Parathyroid adenoma (tissue), 2 donors: ENCODE data around the gene POMT2.

Experiments
- H2AFZ ChIP-seq: fragments of 300-600 bp; sonication (generic); one replicate; pipeline ENCODE4 v1.7.0; 2017; ENCODE audit warnings: antibody characterized with exemption, mild to moderate bottlenecking
- H3K27ac ChIP-seq: fragments of 300-600 bp; sonication (generic); one replicate; pipeline ENCODE4 v1.7.0; 2017
- H3K27me3 ChIP-seq: fragments of 300-600 bp; sonication (generic); one replicate; pipeline ENCODE4 v1.7.0; 2017; ENCODE audit warnings: low read length; ENCODE audit not compliant: control insufficient read depth, insufficient read depth
- H3K36me3 ChIP-seq: fragments of 300-600 bp; sonication (generic); one replicate; pipeline ENCODE4 v1.7.0; 2017; ENCODE audit warnings: low read length; ENCODE audit not compliant: control insufficient read depth, insufficient read depth
- H3K4me1 ChIP-seq: fragments of 300-600 bp; sonication (generic); one replicate; pipeline ENCODE4 v1.7.0; 2017; ENCODE audit warnings: control low read depth
- H3K4me2 ChIP-seq: fragments of 300-600 bp; sonication (generic); one replicate; pipeline ENCODE4 v1.7.0; 2017; ENCODE audit warnings: low read length
- H3K4me3 ChIP-seq: fragments of 300-600 bp; sonication (generic); one replicate; pipeline ENCODE4 v1.7.0; 2017; ENCODE audit warnings: low read depth, low read length
- H3K79me2 ChIP-seq: fragments of 300-600 bp; sonication (generic); one replicate; pipeline ENCODE4 v1.7.0; 2017; ENCODE audit warnings: control low read depth
- H3K9ac ChIP-seq: fragments of 300-600 bp; sonication (generic); one replicate; pipeline ENCODE4 v1.7.0; 2017; ENCODE audit warnings: mild to moderate bottlenecking
- H3K9me3 ChIP-seq: fragments of 300-600 bp; sonication (generic); one replicate; pipeline ENCODE4 v1.7.0; 2017; ENCODE audit warnings: low read length; ENCODE audit not compliant: control insufficient read depth
- TF ChIP-seq, protein P1 (sequence below): fragments of 300-600 bp; sonication (generic); IDR thresholded peaks from one replicate; pipeline ENCODE4 v1.7.0; 2017; ENCODE audit warnings: antibody characterized with exemption, mild to moderate bottlenecking
- donor health status: primary hyperparathyroidism.

The POMT2 gene

GRCh38 chr14:77240336-77240915 lies 80.3 kb downstream of the POMT2 start:
- Histone ChIP-seq H2AFZ (no peak overlapping the region), H3K9me3 (no peaks in the 10 kb centered on the region), H3K27me3 (no peaks in the 10 kb centered on the region), H3K9ac (no peak overlapping the region), H3K27ac (no peak overlapping the region), H3K4me2 (no peak overlapping the region), H3K4me3 (no peak overlapping the region), H3K79me2 (no peaks in the 10 kb centered on the region), H3K36me3 (no peaks in the 10 kb centered on the region), H3K4me1 (no peaks in the 10 kb centered on the region)
- TF ChIP-seq, protein P1, sequence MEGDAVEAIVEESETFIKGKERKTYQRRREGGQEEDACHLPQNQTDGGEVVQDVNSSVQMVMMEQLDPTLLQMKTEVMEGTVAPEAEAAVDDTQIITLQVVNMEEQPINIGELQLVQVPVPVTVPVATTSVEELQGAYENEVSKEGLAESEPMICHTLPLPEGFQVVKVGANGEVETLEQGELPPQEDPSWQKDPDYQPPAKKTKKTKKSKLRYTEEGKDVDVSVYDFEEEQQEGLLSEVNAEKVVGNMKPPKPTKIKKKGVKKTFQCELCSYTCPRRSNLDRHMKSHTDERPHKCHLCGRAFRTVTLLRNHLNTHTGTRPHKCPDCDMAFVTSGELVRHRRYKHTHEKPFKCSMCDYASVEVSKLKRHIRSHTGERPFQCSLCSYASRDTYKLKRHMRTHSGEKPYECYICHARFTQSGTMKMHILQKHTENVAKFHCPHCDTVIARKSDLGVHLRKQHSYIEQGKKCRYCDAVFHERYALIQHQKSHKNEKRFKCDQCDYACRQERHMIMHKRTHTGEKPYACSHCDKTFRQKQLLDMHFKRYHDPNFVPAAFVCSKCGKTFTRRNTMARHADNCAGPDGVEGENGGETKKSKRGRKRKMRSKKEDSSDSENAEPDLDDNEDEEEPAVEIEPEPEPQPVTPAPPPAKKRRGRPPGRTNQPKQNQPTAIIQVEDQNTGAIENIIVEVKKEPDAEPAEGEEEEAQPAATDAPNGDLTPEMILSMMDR, result no peak

DNA sequence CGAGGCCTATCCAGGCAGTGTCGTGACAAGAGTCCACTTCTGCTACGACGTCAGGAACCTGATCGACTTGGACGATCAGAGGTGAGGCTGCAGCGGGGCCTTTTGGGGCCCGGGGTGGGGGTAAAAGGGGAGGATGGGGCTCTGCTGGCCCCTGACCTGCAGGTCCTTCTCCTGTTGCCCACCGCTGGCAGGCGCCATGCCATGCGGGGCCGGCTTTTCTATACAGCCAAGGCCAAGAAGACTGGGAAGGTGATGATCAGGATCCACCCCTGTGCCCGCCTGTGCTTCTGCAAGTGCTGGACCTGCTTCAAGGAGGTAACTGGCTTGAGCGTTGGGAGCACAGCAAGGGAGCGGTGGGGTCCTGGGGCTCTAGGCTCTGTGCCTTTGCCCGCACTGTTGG lies 81.3 kb downstream of the POMT2 start:
- Histone ChIP-seq H3K36me3 (no peaks in the 10 kb centered on the region), H3K4me3 (no peak overlapping the region), H3K4me1 (no peaks in the 10 kb centered on the region), H3K9ac (no peak overlapping the region), H3K27ac (no peak overlapping the region), H3K27me3 (no peaks in the 10 kb centered on the region), H2AFZ (no peak overlapping the region), H3K79me2 (no peaks in the 10 kb centered on the region), H3K4me2 (no peak overlapping the region), H3K9me3 (no peaks in the 10 kb centered on the region)
- TF ChIP-seq, protein P1, result no peak

GRCh38 chr14:77238996-77239395 lies 81.7 kb downstream of the POMT2 start:
- Histone ChIP-seq H3K4me3 (no peak overlapping the region), H3K9me3 (no peaks in the 10 kb centered on the region), H3K4me1 (no peaks in the 10 kb centered on the region), H3K27ac (no peak overlapping the region), H2AFZ (no peak overlapping the region), H3K9ac (no peak overlapping the region), H3K79me2 (no peaks in the 10 kb centered on the region), H3K27me3 (no peaks in the 10 kb centered on the region), H3K4me2 (no peak overlapping the region), H3K36me3 (no peaks in the 10 kb centered on the region)
- TF ChIP-seq, protein P1, result no peak

DNA sequence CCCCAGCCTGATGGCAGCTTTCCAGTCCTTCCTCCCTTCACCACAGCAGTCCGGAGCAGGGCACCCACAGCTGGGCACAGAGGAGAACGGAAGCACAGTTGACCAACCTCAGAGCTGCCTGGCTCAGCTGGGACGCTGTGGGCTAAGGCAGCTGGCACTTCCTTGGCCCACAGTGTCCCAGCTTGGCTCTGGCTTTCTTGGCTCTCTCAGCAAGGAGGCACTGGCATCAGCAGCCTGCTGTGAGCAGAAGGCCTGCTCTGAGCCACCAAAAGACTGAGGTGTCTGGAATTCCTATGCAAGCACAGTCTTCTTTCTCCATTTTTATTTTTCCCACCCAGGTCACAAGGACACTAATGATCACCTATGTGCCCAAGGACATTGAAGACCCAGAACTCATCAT lies 82.3 kb downstream of the POMT2 start:
- no peak overlapping the region for H3K9ac ChIP-seq

GRCh38 chr14:77236814-77237213 lies 83.9 kb downstream of the POMT2 start:
- no peak overlapping the region for H3K9ac ChIP-seq
- no peaks in the 10 kb centered on the region for H3K79me2 ChIP-seq
- no peak overlapping the region for H3K4me2 ChIP-seq
- no peak overlapping the region for H2AFZ ChIP-seq
- no peaks in the 10 kb centered on the region for H3K9me3 ChIP-seq
- TF ChIP-seq, protein P1, result no peak
- H3K27me3 ChIP-seq, result no peaks in the 10 kb centered on the region
- H3K27ac ChIP-seq, result no peak overlapping the region
- no peak overlapping the region for H3K4me3 ChIP-seq
- no peaks in the 10 kb centered on the region for H3K36me3 ChIP-seq
- no peaks in the 10 kb centered on the region for H3K4me1 ChIP-seq

More for the DNA sequence above, 82.3 kb downstream of the POMT2 start:
- Histone ChIP-seq H3K4me2 (no peak overlapping the region), H2AFZ (no peak overlapping the region), H3K4me1 (no peaks in the 10 kb centered on the region), H3K36me3 (no peaks in the 10 kb centered on the region), H3K27ac (no peak overlapping the region), H3K9me3 (no peaks in the 10 kb centered on the region), H3K27me3 (no peaks in the 10 kb centered on the region), H3K79me2 (no peaks in the 10 kb centered on the region), H3K4me3 (no peak overlapping the region)
- TF ChIP-seq, protein P1, result no peak
